ENCODE measurements around the gene PRKAR2B.
"Not testable (repeated sequence)": the region's sequence is repeated elsewhere in the genome, so short reads cannot be mapped to it uniquely, and the experiment has no call there.

The PRKAR2B gene

DNA sequence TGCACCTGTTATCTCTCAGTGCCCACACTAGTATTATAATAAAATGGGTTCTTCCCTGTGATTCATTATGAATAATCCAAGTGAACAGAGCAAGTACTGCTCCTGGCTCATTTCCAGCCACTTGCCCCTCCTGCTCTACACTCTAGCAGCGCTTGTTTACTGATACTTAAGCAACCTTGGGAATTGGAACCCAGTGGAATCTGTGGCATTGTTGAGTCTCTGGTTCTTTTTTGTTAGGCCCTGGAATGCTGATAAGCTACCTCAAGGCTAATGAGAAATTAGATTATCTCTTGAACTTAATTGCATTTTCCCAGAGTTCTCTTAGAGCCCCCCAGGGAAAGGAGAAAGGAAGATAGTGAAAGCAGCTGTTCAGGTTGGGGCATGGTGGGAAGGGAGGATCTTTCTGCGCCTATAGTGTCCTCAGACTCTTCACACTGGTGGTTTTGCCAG is 34.0 kb downstream of the PRKAR2B start:
- DNase-seq (ENCODE audit: low read depth in 2 of 2): no peak

DNA sequence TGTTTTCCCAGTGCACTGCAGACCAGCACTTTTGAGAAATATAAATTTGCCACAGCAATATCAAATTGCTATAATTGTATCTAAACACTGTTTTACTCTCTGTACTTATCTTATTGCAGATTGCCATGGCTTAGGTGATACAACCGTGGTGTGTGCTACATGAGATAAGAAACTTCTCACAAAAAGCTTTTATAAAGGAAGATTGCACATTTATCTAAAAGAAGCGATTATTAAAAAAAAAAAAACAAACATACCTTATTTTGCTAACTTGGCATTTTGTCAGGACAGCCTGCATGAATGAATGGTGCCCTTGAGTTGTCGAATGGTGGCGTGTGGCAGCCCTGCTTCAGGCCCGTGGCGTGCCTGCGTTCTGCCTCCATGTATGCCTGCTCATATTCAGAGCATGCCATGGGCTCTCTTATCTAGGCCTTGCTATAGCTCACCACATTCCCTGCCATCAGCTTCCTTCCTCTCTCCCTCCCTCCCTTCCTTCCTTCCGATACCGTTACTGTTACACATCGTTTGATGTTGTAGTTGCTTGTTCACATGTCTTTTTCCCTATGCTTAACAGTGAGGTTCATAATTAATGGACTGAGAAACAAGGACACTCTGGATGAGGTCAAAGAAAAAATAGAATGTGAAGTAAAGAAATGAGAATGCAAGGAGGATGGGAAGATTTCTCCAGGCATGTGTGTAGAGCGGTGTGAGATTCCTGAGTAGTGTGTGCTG is 34.9 kb downstream of the PRKAR2B start:
- DNase-seq (ENCODE audit: low read depth in 2 of 2): no peak

DNA sequence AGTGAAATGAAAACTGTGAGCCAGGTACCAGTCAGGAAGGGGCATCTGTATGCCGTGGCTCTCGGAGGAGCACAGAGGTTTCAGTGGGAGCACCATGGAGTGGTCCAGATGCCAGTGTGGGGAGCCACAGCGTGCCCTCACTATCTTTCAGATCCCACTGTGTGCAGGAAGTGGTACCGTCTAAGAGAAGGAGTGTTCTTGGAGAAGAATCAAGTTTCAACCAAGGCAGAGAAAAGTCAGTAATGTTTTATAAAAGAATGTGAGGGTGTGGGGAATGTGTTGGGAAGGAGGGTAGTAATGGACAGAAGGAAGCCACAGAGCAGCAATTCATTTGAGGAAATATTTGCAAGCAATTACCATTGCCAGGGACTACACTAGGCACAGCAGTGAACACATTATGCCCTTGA is 35.6 kb downstream of the PRKAR2B start:
- no peak for DNase-seq (ENCODE audit: low read depth in 2 of 2)

DNA sequence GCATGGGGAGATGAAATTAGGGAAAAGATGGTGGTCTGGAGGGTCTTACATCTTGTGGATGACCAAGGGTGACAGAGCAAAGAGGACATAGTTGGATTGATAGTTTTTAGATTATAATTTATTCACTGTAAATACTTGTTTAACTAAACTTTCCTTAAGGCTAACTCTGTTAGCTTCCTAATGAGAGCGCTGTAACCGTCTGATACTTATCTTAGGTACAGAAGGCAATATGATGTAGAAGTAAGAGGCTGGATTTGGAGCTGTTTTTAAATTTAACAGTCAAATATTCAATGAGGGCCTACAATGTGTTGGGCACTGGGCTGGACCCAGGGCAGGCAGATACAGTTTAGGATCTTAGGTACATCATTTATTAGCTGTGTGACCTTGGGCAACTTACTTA is 36.0 kb downstream of the PRKAR2B start:
- DNase-seq (ENCODE audit: low read depth in 2 of 2): no peak

DNA sequence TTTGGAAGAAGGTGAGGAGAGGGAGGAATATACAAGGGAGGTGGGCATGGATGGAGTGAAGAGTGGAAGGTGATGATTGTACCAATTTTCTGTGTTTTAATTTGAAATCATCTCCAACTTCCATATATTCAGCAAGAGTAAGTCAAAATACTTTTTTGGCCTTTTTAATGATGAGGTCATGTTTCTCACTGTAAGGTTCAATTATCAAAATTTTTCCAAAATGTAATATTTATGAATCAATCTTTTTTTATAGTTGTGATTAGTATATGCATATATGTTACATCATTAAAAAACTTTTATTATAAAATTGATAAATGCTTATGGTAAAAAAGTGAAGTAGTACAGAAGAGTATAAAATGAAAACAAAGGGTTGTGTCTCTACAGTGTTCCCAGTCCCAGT is 40.7 kb downstream of the PRKAR2B start:
- no peak for DNase-seq (ENCODE audit: low read depth in 2 of 2)

- DNase-seq (ENCODE audit: low read depth in 2 of 2): no peak
Observed at GRCh38 chr7:107089627-107090026, 45.1 kb downstream of the PRKAR2B start.

- DNase-seq (ENCODE audit: low read depth in 2 of 2): no peak
Observed at GRCh38 chr7:107090457-107090856, 46.0 kb downstream of the PRKAR2B start.

GRCh38 chr7:107091306-107091705 is 46.8 kb downstream of the PRKAR2B start:
- no peak for DNase-seq (ENCODE audit: low read depth in 2 of 2)

DNA sequence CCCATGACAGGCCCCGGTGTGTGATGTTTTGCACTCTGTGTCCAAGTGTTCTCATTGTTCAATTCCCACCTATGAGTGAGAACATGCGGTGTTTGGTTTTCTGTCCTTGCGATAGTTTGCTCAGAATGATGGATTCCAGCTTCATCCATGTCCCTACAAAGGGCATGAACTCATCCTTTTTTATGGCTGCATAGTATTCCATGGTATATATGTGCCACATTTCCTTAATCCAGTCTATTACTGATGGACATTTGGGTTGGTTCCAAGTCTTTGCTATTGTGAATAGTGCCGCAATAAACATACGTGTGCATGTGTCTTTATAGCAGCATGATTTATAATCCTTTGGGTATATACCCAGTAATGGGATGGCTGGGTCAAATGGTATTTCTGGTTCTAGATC is 49.2 kb downstream of the PRKAR2B start:
- DNase-seq (ENCODE audit: low read depth in 2 of 2): not testable (repeated sequence)

DNA sequence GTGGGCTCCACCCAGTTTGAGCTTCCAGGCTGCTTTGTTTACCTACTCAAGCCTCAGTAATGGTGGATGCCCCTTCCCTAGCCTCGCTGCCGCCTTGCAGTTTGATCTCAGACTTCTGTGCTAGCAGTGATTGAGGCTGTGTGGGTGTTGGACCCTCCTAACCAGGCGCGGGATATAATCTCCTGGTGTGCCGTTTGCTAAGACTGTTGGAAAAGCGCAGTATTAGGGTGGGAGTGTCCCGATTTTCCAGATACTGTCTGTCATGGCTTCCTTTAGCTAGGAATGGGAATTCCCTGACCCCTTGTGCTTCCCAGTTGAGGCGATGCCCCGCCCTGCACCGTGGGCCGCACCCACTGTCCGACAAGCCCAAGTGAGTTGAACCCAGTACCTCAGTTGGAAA is 54.6 kb downstream of the PRKAR2B start:
- DNase-seq (ENCODE audit: low read depth in 2 of 2): not testable (repeated sequence)

DNA sequence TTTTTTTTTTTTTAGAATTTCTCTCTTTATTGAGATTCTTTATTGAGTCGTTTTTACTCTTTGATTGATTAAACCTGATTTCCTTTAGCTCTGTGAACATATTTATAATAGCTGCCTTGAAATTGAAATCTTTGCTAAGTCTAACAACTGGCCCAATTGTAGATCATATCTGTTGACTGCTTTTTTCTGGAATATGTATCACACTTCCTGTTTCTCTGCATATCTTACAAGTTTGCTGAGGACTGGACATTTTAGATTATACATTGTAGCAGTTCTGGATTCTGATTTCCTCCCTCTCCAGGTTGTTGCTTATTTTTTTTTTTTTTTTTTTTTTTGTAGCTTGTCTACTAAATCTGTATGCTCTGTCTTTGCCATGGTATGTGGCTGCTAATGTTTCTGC is 56.3 kb downstream of the PRKAR2B start:
- no peak for DNase-seq (ENCODE audit: low read depth in 2 of 2)

GRCh38 chr7:107103369-107103768 is 58.9 kb downstream of the PRKAR2B start:
- DNase-seq (ENCODE audit: low read depth in 2 of 2): no peak

- no peak for DNase-seq (ENCODE audit: low read depth in 2 of 2)
Observed at GRCh38 chr7:107104801-107105200, 60.3 kb downstream of the PRKAR2B start.

DNA sequence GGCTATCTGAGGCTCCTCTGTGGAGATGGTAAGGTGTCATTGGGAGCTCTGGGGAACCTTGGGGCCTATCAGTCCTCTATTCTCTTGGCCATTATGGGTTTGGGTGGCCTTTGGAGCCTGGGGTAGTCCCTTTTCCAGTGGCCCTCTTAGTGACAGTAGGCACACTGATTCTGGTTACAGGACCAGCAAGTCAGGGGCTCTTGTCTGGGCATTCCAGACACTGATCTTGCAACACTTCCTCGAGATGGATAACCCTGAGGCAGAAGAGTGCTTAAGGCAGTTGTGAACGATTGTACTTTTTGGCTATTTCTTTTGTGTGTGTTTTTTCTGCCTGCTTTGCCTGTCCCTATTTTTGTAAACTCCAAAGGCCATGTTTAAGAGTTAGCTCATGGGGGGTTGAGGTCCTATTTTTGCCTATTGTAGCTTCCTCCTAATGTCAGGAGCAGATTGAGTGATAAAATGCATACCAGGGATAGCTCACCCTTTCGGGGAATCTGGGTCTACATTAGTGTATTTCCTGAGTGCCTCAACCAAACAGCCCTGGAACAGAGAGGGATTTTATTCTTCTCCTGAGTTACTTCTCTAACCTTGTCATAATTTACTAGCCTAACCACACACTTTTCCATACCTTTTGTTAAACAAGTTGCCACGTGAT is 61.2 kb downstream of the PRKAR2B start:
- no peak for DNase-seq (ENCODE audit: low read depth in 2 of 2)

GRCh38 chr7:107108793-107109371 is 64.4 kb downstream of the PRKAR2B start:
- no peak for DNase-seq (ENCODE audit: low read depth in 2 of 2)

DNA sequence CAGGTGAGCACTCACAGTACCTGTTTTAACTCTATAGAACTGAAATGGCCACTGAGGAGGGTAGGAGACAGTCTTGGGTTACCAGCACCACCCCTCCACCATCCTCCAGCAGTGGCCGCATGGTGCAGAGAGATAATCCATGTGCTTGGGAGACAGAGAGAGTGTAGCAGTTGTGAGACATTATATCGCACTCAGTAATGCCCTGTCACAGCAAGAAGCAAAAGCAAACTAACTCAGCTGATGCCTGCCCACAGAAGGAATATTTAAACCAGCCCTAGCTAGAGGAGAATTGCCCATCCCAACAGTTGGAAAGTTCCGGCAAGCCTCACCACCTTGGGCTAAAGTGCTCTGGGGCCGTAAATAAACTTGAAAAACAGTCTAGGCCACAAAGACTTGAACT is 65.5 kb downstream of the PRKAR2B start:
- DNase-seq (ENCODE audit: low read depth in 2 of 2): no peak

DNA sequence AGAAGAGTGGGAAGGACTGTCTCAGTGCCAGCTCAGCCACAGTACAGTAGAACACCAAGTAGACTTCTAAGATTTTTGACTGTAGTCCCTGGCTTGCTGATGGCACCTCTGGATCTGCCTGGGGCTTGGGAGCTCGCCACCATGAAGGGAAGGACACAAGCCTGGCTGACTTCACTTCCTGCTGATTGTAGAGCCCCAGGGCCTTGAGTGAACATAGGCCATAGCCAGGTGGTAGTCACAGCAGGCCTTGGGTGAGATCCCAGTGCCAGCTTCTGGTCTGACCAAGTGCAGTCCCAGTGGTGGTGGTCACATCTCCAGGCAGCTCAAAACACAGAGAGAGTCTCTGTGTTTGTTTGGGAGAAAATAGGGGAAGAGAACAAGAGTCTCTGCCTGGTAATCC is 66.7 kb downstream of the PRKAR2B start:
- DNase-seq (ENCODE audit: low read depth in 2 of 2): no peak

DNA sequence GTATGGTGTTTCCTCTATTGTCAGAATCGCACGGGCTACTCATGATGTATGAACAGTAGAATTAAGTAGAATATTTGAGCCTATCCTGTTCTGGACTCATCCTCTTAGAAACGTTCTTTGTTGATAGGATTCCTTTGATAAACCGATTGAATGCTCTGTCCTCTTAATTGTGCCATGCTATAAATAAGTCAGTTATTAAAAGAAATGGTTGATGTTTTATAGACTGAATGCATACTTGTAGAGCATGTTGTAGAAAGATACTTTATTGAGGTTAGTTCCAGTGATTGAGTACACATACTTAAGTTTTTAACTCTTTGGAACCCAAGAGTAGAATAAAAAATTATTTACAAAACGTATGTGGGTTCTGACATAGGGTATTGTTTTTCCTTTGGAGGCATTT is 69.4 kb downstream of the PRKAR2B start:
- DNase-seq (ENCODE audit: low read depth in 2 of 2): no peak

- DNase-seq (ENCODE audit: low read depth in 2 of 2): no peak
Observed at GRCh38 chr7:107115114-107115513, 70.6 kb downstream of the PRKAR2B start.

DNA sequence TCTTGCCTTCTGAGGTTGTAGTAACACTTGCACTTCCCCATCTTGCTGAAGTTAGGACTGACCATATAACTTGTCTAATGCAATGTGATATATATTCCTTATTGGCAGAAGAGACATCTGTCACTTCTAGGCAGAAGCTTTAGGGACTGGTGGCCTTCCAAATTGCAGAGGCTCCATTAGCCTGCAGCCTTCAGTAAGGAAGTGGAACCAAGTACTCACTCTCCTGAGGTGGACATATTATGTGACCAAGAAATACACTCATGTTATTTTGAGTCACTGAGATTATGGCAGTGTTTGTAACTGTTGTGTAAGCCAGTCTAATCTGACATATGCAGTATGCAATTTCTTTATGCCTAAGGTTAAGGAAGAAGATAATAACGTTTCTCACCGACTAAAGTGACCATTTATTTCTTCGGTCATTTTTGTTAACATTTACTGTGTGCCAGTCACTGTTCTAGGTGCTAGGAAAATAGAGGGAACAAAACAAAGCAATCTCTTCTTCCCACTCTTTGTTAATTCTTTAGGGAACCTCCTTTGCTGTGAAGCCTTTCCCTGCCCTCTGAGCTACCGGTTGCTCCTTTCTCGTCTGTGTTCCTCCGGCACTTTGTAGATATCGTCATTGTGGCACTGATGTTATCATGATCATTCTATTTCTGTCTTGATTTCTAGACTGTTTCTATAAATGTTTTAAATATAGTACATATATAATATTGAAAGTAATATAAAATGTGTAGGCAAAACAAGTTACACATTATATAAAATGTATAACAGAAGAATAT is 71.4 kb downstream of the PRKAR2B start:
- no peak for DNase-seq (ENCODE audit: low read depth in 2 of 2)

GRCh38 chr7:107118109-107118900 is 73.8 kb downstream of the PRKAR2B start:
- DNase-seq (ENCODE audit: low read depth in 2 of 2): no peak
